Measurements from ENCODE around the gene SLC44A1.

The SLC44A1 gene

DNA sequence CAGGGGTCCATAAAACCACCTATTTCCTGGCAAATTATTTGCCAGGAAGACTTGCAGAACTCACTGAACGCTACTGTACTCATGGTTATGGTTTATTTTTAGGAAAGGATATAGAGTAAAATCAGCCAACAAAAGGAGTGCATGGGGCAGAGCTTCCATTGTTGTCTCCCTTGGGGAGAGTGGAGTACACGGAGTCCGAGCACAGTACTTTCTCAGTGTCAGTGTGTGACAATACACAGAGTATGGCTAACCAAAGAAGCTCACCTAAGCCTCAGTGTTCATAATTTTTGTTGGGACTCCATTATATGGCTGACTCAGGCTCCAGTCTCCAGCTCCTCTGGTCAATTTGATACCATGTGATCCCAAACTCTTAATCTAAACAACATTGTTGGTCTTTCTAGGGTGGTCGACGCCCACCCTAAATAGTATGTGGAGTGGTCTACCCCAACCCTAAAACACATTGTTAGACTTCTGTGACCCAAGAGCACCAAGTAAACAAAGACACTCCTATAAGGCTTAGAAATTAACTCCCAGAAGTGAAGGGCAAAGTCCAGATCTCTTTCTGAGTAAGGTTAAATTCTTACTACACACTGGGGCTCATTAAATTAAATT is 74.9 kb downstream of the SLC44A1 start:
- H3K4me3 ChIP-seq (ENCODE audit: low read depth, low read length) = no peak overlapping the region
- TF ChIP-seq, protein P1, sequence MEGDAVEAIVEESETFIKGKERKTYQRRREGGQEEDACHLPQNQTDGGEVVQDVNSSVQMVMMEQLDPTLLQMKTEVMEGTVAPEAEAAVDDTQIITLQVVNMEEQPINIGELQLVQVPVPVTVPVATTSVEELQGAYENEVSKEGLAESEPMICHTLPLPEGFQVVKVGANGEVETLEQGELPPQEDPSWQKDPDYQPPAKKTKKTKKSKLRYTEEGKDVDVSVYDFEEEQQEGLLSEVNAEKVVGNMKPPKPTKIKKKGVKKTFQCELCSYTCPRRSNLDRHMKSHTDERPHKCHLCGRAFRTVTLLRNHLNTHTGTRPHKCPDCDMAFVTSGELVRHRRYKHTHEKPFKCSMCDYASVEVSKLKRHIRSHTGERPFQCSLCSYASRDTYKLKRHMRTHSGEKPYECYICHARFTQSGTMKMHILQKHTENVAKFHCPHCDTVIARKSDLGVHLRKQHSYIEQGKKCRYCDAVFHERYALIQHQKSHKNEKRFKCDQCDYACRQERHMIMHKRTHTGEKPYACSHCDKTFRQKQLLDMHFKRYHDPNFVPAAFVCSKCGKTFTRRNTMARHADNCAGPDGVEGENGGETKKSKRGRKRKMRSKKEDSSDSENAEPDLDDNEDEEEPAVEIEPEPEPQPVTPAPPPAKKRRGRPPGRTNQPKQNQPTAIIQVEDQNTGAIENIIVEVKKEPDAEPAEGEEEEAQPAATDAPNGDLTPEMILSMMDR (IDR thresholded peaks at IDR 0.05; ENCODE audit: low read depth, low read length) = no peak

DNA sequence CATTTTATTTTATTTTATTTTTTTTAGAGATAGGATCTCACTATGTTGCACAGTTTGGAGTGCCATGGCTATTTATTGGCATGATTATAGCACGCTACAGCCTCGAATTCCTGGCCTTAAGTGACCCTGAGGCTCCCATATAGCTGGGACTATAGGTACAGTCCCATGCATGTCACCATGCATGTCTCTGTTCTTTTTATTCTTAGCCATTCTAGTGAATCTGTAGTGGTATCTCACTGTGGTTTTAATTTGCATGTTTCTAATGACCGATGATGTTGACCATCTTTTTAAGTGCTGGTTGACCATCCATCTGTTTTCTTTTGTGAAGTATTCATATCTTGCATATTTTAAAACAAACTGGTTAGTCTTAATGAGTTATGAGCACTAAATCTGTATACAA is 76.1 kb downstream of the SLC44A1 start:
- H3K4me3 ChIP-seq (ENCODE audit: low read depth, low read length) = no peak overlapping the region
- TF ChIP-seq, protein P1 (IDR thresholded peaks at IDR 0.05; ENCODE audit: low read depth, low read length) = no peak

DNA sequence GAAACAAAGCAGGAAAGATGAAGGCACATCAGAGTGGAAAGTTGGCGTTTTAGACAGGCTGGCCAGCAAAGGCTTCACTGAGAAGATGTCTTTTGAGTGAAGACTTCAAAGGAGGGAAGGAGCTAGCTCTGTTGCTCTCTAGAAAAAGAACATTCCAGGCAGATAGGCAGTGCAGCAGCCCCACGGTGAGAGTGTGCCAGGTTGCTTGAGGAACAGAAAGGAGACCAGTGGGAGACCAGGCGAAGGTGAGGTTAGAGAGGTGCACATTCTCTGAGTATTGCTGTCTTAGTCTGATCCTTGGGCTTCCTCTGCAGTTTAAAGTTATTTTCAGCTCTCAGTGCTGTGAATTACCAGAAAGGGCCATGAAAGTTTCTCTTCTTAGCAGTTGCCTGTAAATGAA is 83.8 kb downstream of the SLC44A1 start:
- TF ChIP-seq, protein P1 (IDR thresholded peaks at IDR 0.05; ENCODE audit: low read depth, low read length) = no peak
- no peak overlapping the region for H3K4me3 ChIP-seq (ENCODE audit: low read depth, low read length)

DNA sequence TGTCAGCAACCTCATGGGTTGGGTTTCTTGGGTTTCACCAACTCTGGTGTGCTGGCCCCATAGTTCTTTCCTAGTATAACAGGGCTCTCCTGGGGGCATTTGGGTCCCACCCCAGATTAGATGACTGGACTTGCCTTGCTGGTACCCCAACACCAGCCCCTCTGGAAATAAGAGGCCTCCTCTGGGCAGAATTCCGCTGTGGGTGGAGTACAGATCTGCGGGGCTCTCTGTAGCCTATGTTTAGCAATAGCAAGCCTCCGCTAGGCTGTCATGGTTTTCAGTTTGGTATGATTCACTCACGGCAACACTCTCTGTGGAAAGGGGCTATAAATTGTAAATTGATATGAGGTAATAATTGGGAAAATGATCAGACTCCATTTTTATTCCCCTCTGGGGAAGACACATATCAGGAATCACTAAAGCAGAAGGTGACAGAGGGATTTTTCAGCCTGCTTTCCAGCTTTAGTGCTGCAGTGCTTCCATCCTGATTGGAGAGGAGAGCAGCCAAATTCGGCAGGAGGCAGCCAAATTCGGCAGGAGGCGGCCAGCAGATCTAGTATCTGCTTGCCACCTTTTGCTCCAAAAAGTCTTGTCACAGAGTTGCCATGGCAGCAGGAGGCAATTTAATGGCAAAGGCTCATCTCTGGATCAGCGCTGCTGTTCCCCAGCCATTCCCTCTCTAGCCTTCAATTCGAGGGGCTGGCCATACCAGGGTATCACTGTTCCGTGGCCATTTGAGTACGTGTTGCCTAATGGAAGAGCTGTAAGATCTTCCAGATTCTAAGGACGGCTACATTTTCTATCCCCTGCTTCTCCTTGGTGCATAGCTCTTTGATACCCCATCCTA is 84.6 kb downstream of the SLC44A1 start:
- TF ChIP-seq, protein P1 (IDR thresholded peaks at IDR 0.05; ENCODE audit: low read depth, low read length) = no peak
- no peak overlapping the region for H3K4me3 ChIP-seq (ENCODE audit: low read depth, low read length)

DNA sequence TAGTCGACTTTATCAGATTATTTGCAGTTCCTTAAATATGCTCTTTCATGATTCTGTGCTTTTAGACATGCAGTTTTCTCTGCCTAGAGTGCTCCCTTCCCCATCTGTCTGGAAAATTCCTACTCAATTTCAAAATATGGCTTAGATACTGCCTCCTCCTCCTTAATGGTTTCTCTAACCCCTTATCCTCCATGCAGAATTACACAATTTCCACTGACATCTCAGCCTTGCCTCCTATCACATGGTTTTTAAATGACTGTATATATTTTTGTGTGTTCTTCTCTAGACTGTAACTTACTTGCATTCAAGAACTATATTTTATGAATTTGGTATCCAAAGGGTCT is 85.2 kb downstream of the SLC44A1 start:
- H3K4me3 ChIP-seq (ENCODE audit: low read depth, low read length) = no peak overlapping the region
- TF ChIP-seq, protein P1 (IDR thresholded peaks at IDR 0.05; ENCODE audit: low read depth, low read length) = no peak

DNA sequence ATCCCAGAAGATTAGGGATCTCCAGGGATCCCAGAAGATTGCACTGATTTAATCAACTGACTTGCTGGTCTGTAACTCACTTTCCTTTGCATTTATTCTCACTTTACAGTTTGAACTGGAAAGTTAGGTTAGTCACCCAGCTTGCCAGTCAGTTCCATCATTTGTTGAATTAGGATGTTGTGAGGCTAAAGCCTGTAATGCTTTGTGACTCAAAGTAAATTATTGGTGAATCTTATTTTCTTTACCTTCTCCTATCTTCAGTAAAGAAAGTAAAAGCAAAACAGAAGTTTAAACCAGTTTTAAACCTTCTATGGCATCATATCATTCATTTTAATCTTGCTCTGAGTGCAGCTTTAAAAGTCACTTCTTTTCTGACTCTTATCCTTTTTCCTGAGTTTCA is 85.8 kb downstream of the SLC44A1 start:
- H3K4me3 ChIP-seq (ENCODE audit: low read depth, low read length) = no peak overlapping the region
- TF ChIP-seq, protein P1 (IDR thresholded peaks at IDR 0.05; ENCODE audit: low read depth, low read length) = no peak

DNA sequence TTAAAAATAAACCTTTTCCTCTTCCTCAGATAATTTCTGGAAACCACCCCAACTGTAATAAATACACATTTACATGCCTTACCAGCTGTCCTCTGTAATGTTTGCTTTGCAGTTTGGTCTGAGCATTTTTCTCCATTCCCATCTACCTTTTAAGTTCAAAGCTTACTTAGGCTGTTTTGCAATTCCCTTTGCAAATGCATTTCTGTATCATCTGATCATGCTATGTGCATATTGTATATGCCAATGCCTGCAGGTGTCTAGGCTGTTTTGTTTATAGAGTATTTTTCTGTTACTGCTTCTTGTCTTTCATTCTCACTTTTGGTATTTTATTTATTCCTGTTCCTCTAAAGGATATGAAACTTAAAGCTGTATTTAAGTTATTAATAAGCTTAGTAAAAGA is 86.3 kb downstream of the SLC44A1 start:
- TF ChIP-seq, protein P1 (IDR thresholded peaks at IDR 0.05; ENCODE audit: low read depth, low read length) = no peak

More for the DNA sequence above, 86.3 kb downstream of the SLC44A1 start:
- no peak overlapping the region for H3K4me3 ChIP-seq (ENCODE audit: low read depth, low read length)
